ENCODE measurements around the gene ARHGDIA.

ARHGDIA gene

DNA sequence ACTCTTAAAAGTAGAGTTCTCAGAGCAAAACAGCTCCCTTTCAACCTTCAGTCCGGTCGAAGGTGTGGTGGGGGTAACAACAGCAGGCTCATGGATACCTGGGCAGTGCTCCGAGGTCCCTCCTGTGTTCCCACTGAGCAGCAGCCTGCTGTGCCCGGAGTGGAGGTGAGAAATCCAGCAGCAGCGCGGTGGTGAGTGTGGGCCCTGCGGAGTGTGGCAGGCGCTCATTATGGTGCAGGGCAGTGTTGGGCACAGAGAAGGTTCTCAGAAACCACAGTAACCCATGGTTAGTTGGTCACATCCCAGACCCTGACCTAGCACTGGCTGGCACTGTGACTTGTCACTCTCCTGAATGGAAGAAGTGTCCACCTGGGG, 5.8 kb downstream of the ARHGDIA start:
- no peak for DNase-seq (ENCODE audit: low spot score)

GRCh38 chr17:81863833-81864768, 7.0 kb downstream of the ARHGDIA start:
- DNase-seq (ENCODE audit: low spot score): no peak

GRCh38 chr17:81863123-81863675, 7.9 kb downstream of the ARHGDIA start:
- no peak for DNase-seq (ENCODE audit: low spot score)

DNA sequence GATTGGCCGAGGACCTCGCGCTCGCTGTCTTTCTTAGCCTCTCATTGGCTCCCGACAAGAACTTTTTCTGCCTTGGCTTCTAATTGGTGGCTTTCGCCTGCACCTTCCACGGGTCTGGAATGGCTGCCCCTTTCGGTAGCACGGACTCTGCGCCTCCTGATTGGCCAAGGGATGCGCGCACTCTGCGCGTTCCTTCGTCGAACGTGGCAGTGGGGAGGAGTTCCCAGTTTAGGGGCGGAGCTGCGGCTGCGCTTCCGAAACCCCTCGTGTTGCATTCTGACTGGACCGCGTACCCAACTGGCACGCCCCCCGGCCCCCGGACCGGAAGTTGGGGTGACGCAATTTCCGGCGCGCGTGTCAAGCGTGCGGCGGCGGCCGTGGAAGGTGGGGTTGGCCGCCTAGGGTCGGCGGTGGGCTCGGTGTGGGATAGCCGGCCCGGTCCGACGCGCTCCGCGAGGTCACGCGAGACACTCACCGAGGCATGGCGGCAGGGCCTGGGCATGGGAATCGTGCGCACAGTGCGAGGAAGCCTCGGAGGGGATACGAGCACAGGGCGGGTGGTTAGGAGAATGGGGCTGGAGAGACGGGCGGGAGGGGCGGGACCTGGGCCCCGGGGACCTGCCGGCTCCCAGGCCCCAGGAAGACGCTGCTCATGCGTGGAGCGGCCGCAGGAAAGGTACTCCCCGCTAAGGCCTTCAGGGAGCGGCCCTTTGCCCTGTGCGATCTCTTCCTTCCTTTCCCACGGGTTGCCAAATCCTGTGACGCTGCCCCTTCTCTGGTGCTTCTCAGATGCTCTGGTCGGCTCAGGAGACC, 10.2 kb downstream of the ARHGDIA start:
- DNase-seq (ENCODE audit: low spot score): peak; percentile 100

GRCh38 chr17:81859906-81860755, 11.0 kb downstream of the ARHGDIA start, which contains the start of gene P4HB:
Gene P4HB, minus strand, starts transcription at chr17:81860535. Its CDS starts 64 bp downstream, at chr17:81860471.
- DNase-seq (ENCODE audit: low spot score): no peak

DNA sequence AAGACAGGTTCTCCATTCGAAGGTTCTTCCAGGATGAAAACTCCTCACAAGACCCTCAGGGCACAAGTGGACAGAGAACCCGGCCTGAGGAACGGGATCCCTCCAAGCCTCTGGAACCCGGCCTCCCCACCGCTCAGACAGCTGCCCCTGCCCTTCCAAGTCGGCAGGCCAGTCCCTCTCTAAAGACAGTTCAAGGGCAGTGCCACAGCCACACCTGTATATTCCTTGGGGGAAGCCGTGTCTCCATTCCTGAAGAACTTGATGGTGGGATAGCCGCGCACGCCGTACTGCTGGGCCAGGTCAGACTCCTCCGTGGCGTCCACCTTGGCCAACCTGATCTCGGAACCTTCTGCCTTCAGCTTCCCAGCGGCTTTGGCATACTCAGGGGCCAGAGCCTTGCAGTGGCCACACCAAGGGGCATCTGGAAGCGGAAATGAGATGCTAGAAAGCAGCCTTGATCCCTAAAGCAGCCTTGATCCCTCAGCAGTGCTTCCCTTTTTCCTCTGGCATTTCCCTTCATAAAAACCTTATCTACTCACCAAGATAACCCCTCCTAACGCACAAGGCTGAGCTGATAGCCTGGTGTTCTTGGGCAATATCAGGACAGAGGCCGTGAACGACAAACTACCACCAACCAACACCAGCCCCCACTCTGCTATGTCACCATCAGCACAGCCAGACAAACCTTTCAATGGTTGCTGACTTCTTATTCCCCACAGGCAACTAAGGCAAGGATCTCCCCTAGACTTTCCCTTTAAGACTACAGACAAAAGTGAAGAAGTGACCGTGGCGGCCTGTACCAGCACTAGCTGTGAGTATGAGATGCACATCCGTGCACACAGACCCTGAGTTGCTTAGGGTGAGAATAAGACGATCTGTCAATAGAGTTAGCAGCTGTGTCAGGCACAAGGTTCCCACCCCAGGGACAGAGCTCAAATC, 11.9 kb downstream of the ARHGDIA start:
- DNase-seq (ENCODE audit: low spot score): peak; percentile 40

GRCh38 chr17:81858170-81858966, 12.8 kb downstream of the ARHGDIA start:
- no peak for DNase-seq (ENCODE audit: low spot score)

DNA sequence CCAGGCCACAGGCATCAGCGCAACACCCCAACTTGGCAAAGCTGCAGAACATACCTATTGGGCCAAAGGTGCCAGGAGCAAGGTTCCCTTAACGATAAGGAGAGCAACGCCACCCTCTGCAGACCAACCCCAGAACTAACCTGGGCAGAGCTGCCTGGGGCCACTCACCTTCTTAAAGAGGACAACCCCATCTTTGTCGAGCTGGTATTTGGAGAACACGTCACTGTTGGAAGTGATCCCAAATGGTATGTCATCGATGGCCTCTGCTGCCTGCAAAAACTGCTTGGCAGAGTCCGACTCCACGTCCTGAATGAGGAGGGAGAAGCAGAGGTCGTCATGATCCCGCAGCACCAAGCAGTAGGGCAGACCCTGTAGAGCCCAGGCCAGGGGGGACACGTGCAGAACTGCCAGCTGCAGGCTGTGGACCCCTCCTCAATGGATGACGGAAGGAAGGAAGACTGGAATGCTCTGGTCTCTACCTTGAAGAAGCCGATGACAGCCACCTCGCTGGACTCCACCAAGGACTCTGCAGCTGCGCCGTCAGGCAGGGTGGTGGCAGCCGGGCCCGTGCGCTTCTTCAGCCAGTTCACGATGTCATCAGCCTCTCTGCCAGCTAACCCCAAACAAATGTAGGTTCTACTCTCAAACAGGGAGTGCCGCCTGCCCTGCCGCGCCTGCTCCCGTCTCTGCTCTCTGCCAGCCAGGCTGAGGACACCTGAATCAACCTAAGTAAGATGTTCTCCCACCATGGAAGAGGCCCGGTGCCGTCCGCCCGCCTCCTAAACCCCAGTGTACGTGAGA, 16.0 kb downstream of the ARHGDIA start:
- peak; percentile 37 for DNase-seq (ENCODE audit: low spot score)

DNA sequence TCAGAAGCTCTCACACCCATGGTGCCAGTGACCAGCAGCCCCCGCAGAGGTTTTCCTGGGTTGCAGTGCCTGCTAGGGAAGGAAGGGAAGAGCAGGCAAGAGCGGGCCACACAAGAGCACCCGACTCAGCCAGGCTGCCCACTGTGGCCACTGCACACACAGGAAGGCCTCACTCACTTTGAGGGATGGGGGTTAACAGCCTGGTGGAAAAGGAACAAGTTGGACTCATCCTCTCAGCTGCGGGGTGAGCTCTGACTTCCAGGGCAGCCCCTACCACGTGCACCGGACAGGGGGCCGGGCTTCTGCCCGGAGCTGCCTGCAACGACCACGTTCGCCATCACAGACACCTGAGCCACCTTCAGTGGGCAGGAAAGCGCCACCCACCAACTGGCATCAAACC, 18.9 kb downstream of the ARHGDIA start:
- DNase-seq (ENCODE audit: low spot score): no peak

- no peak for DNase-seq (ENCODE audit: low spot score)
These were observed 19.7 kb downstream of the ARHGDIA start for GRCh38 chr17:81851423-81851822.

- DNase-seq (ENCODE audit: low spot score): no peak
These were observed 21.7 kb downstream of the ARHGDIA start for GRCh38 chr17:81849457-81849856.

DNA sequence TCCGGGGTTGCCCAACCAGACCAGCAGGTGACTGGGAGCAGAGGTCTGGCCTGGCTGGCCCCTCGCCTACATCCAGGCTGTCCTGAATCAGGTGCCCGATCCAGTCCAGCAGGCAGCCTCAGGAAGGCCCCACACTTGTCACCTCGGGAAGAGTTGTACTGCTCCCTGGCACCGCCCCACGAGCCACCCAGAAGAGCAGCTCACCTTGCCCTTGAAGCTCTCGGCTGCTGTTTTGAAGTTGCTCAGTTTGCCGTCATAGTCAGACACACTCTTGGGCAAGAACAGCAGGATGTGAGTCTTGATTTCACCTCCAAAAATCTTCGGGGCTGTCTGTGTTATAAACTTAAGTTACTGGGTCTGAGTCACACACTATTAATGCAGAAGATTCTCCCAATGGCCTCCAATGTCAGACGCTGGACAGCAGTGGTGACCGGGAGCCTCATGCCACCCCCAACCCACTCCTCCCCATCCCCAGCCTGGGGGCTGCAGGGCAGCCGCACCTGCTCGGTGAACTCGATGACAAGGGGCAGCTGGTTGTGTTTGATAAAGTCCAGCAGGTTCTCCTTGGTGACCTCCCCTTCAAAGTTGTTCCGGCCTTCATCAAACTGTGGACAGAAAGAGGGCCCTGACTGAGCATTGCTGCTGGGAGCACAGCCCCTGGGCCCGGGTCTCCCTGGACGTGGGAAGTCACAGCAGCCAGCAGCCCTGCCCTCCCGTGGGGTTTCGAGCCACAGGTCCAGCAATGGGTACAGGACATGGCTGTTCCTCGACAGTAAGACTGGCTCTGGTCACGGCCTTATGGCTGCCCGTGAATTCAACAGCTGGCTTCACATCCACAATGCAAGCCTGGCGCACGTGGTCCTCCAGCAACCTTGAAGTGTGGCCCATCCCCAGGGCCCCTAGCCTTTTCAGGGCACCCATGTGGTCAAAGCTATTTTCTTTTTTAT, 24.1 kb downstream of the ARHGDIA start:
- DNase-seq (ENCODE audit: low spot score): no peak

GRCh38 chr17:81845881-81846742, 25.0 kb downstream of the ARHGDIA start:
- DNase-seq (ENCODE audit: low spot score): no peak

DNA sequence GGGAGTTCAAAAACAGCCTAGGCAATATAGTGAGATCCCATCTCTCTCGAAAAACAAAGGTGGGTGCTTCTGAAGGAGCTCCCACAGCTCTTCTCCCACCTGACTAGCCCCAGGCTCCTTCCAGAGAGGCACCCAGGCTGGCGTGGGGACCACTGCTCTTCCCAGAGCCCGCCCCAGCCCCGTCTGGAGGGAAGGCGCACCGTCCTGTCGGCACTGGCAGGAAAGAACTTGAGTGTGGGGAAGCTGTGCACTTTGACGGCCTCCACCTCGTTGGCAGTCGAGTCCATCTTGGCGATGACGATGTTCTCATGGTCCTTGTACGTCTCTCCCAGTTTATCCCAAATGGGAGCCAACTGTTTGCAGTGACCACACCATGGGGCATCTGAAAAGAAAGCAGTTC, 25.8 kb downstream of the ARHGDIA start:
- DNase-seq (ENCODE audit: low spot score): no peak

- DNase-seq (ENCODE audit: low spot score): no peak
These were observed 26.2 kb downstream of the ARHGDIA start for GRCh38 chr17:81844887-81845286.

- DNase-seq (ENCODE audit: low spot score): no peak
These were observed 26.7 kb downstream of the ARHGDIA start for GRCh38 chr17:81844327-81844851.

Measured in NAMALWA (cell line).